Measurements from ENCODE around the gene FRMD1.

Gene FRMD1

GRCh38 chr6:168017629-168018028 is 61.4 kb downstream of the FRMD1 start:
- H3K4me3 ChIP-seq (ENCODE audit: low read depth, low read length): no peak overlapping the region
- DNase-seq (ENCODE audit: low read depth): no peak
- no peak for TF ChIP-seq CTCF (conservative IDR thresholded peaks at IDR 0.05; ENCODE audit: low read depth, low read length)

GRCh38 chr6:168016721-168017525 is 62.1 kb downstream of the FRMD1 start:
- peak; percentile 72 for DNase-seq (ENCODE audit: low read depth)
- TF ChIP-seq CTCF (conservative IDR thresholded peaks at IDR 0.05; ENCODE audit: low read depth, low read length): no peak
- no peak overlapping the region for H3K4me3 ChIP-seq (ENCODE audit: low read depth, low read length)

GRCh38 chr6:168016176-168016620 is 62.8 kb downstream of the FRMD1 start:
- no peak for TF ChIP-seq CTCF (conservative IDR thresholded peaks at IDR 0.05; ENCODE audit: low read depth, low read length)
- no peak overlapping the region for H3K4me3 ChIP-seq (ENCODE audit: low read depth, low read length)
- no peak for DNase-seq (ENCODE audit: low read depth)

GRCh38 chr6:168015482-168016175 is 63.4 kb downstream of the FRMD1 start:
- no peak overlapping the region for H3K4me3 ChIP-seq (ENCODE audit: low read depth, low read length)
- peak; percentile 86 for DNase-seq (ENCODE audit: low read depth)
- no peak for TF ChIP-seq CTCF (conservative IDR thresholded peaks at IDR 0.05; ENCODE audit: low read depth, low read length)

- TF ChIP-seq CTCF (conservative IDR thresholded peaks at IDR 0.05; ENCODE audit: low read depth, low read length): no peak
- no peak overlapping the region for H3K4me3 ChIP-seq (ENCODE audit: low read depth, low read length)
- no peak for DNase-seq (ENCODE audit: low read depth)
These were observed 64.0 kb downstream of the FRMD1 start for GRCh38 chr6:168015009-168015408.

GRCh38 chr6:168014428-168014827 is 64.6 kb downstream of the FRMD1 start:
- DNase-seq (ENCODE audit: low read depth): no peak
- TF ChIP-seq CTCF (conservative IDR thresholded peaks at IDR 0.05; ENCODE audit: low read depth, low read length): no peak
- H3K4me3 ChIP-seq (ENCODE audit: low read depth, low read length): no peak overlapping the region

All from choroid plexus epithelial cell (primary cell).